ENCODE data around the gene IER5. TPM values are rescaled to one million over a fixed set of nuclear protein-coding genes. Genes with fewer than 3 reads are reported as not detected.

The IER5 gene
- total and polyA plus RNA-seq, 2 experiments from 2014 or later: 8.1 to 38.5 TPM

GRCh38 chr1:181087400-181087901 is 1.0 kb upstream of the IER5 start:
- H3K4me3 ChIP-seq: peak overlapping the region; percentile 100
- peak overlapping the region; percentile 75 for H3K27ac ChIP-seq
- no peaks in the 10 kb centered on the region for H3K9me2 ChIP-seq (ENCODE audit: insufficient read depth)
- H3K4me1 ChIP-seq (ENCODE audit: insufficient read depth): peaks cover 26% of the 10 kb centered on the region
- TF ChIP-seq EZH2phosphoT487 (IDR thresholded peaks at IDR 0.05; ENCODE audit: insufficient read depth, low read depth) (no peak), EZH2 (IDR thresholded peaks at IDR 0.05; ENCODE audit: insufficient read depth, poor library complexity, severe bottlenecking) (no peak)
- no peaks in the 10 kb centered on the region for H4K20me1 ChIP-seq (ENCODE audit: insufficient read depth)
- peak; percentile 42 for DNase-seq
- peak overlapping the region; percentile 76; the same call in 1 of the 2 replicates for H2AFZ ChIP-seq
- no peaks in the 10 kb centered on the region for H3K27me3 ChIP-seq (replicated peaks; ENCODE audit: insufficient read depth)
- H3K9ac ChIP-seq: peak overlapping the region; percentile 94
- in situ Hi-C loops (cut with MboI): no loop called here
- no peaks in the 10 kb centered on the region for H3K9me3 ChIP-seq (ENCODE audit: low read depth)
- H3K36me3 ChIP-seq (ENCODE audit: low read depth): peaks cover 25% of the 10 kb centered on the region; the same call in 1 of the 2 replicates
- H3K4me2 ChIP-seq (ENCODE audit: unreplicated experiment): peak overlapping the region; percentile 80
- H3K79me2 ChIP-seq (ENCODE audit: insufficient read depth): peaks cover 38% of the 10 kb centered on the region
- WGBS, 2 experiments (ENCODE audit: low coverage in 1 of 2, low lambda C conversion rate in 2 of 2, missing lambda C conversion rate in 2 of 2): 70 to 74% methylated on average over 8 of the region's 8 CpGs
- peaks cover 39% of the 10 kb centered on the region for H3F3A ChIP-seq (ENCODE audit: insufficient read depth)

- Histone ChIP-seq H3K27me3 (replicated peaks; ENCODE audit: insufficient read depth) (no peaks in the 10 kb centered on the region), H3K27ac (peak overlapping the region; percentile 76), H4K20me1 (ENCODE audit: insufficient read depth) (no peaks in the 10 kb centered on the region; the same call in 1 of the 2 replicates), H3K36me3 (ENCODE audit: low read depth) (peaks cover 32% of the 10 kb centered on the region; the same call in 1 of the 2 replicates), H2AFZ (no peak overlapping the region), H3K9ac (peak overlapping the region; percentile 94), H3K4me3 (peak overlapping the region; percentile 100), H3K4me2 (ENCODE audit: unreplicated experiment) (peak overlapping the region; percentile 85), H3K79me2 (ENCODE audit: insufficient read depth) (peaks cover 53% of the 10 kb centered on the region), H3K9me3 (ENCODE audit: low read depth) (no peaks in the 10 kb centered on the region), H3F3A (ENCODE audit: insufficient read depth) (peaks cover 56% of the 10 kb centered on the region), H3K4me1 (ENCODE audit: insufficient read depth) (peaks cover 40% of the 10 kb centered on the region), H3K9me2 (ENCODE audit: insufficient read depth) (no peaks in the 10 kb centered on the region)
- in situ Hi-C loops (cut with MboI): no loop called here
- 1% methylated on average over 59 to 80 of the region's 97 CpGs for WGBS, 2 experiments (ENCODE audit: low coverage in 1 of 2, low lambda C conversion rate in 2 of 2, missing lambda C conversion rate in 2 of 2)
- TF ChIP-seq EZH2 (IDR thresholded peaks at IDR 0.05; ENCODE audit: insufficient read depth, poor library complexity, severe bottlenecking) (no peak), EZH2phosphoT487 (IDR thresholded peaks at IDR 0.05; ENCODE audit: insufficient read depth, low read depth) (no peak)
- DNase-seq: peak; percentile 64
These were observed 646 bp downstream of the IER5 start for GRCh38 chr1:181089017-181089675.

GRCh38 chr1:181089676-181090544 is 1.4 kb downstream of the IER5 start:
- Histone ChIP-seq H3K79me2 (ENCODE audit: insufficient read depth) (peaks cover 53% of the 10 kb centered on the region), H3K36me3 (ENCODE audit: low read depth) (peaks cover 32% of the 10 kb centered on the region; the same call in 1 of the 2 replicates), H3K9ac (peak overlapping the region; percentile 94), H2AFZ (no peak overlapping the region), H3K27ac (peak overlapping the region; percentile 76), H3K27me3 (replicated peaks; ENCODE audit: insufficient read depth) (no peaks in the 10 kb centered on the region), H3K4me3 (peak overlapping the region; percentile 100), H3K4me1 (ENCODE audit: insufficient read depth) (peaks cover 47% of the 10 kb centered on the region), H3K4me2 (ENCODE audit: unreplicated experiment) (peak overlapping the region; percentile 85), H3K9me3 (ENCODE audit: low read depth) (no peaks in the 10 kb centered on the region), H3K9me2 (ENCODE audit: insufficient read depth) (no peaks in the 10 kb centered on the region), H4K20me1 (ENCODE audit: insufficient read depth) (no peaks in the 10 kb centered on the region; the same call in 1 of the 2 replicates), H3F3A (ENCODE audit: insufficient read depth) (peaks cover 64% of the 10 kb centered on the region)
- peak; percentile 75 for DNase-seq
- TF ChIP-seq EZH2phosphoT487 (IDR thresholded peaks at IDR 0.05; ENCODE audit: insufficient read depth, low read depth) (no peak), EZH2 (IDR thresholded peaks at IDR 0.05; ENCODE audit: insufficient read depth, poor library complexity, severe bottlenecking) (no peak)
- WGBS, 2 experiments (ENCODE audit: low coverage in 1 of 2, low lambda C conversion rate in 2 of 2, missing lambda C conversion rate in 2 of 2): 1% methylated on average over 36 to 47 of the region's 48 CpGs
- in situ Hi-C loops (cut with MboI): no loop called here

- Histone ChIP-seq H3K4me3 (peak overlapping the region; percentile 100), H3K4me2 (ENCODE audit: unreplicated experiment) (peak overlapping the region; percentile 85), H3K9ac (peak overlapping the region; percentile 94), H3K9me2 (ENCODE audit: insufficient read depth) (no peaks in the 10 kb centered on the region), H3F3A (ENCODE audit: insufficient read depth) (peaks cover 71% of the 10 kb centered on the region), H2AFZ (no peak overlapping the region), H4K20me1 (ENCODE audit: insufficient read depth) (no peaks in the 10 kb centered on the region; the same call in 1 of the 2 replicates), H3K36me3 (ENCODE audit: low read depth) (peaks cover 32% of the 10 kb centered on the region; the same call in 1 of the 2 replicates), H3K4me1 (ENCODE audit: insufficient read depth) (peaks cover 54% of the 10 kb centered on the region), H3K27ac (peak overlapping the region; percentile 76), H3K79me2 (ENCODE audit: insufficient read depth) (peaks cover 53% of the 10 kb centered on the region), H3K9me3 (ENCODE audit: low read depth) (no peaks in the 10 kb centered on the region), H3K27me3 (replicated peaks; ENCODE audit: insufficient read depth) (no peaks in the 10 kb centered on the region)
- TF ChIP-seq EZH2phosphoT487 (IDR thresholded peaks at IDR 0.05; ENCODE audit: insufficient read depth, low read depth) (no peak), EZH2 (IDR thresholded peaks at IDR 0.05; ENCODE audit: insufficient read depth, poor library complexity, severe bottlenecking) (no peak)
- DNase-seq: peak; percentile 54
- 26 to 27% methylated on average over 9 of the region's 9 CpGs for WGBS, 2 experiments (ENCODE audit: low coverage in 1 of 2, low lambda C conversion rate in 2 of 2, missing lambda C conversion rate in 2 of 2)
- in situ Hi-C loops (cut with MboI): no loop called here
These were observed 2.2 kb downstream of the IER5 start for GRCh38 chr1:181090641-181091126.
